K562 (cell line): ENCODE data around the gene PTCRA. TPM values are rescaled to one million over a fixed set of nuclear protein-coding genes. Genes with fewer than 3 reads are reported as not detected.
A peak's percentile ranks its signal among the peaks of the same experiment; 100 is the strongest.

Experiments
- DDX20 ChIP-seq: fragments of 450-650 bp; IDR thresholded peaks from 2 replicates; pipeline ENCODE4 v1.6.1; 2016; ENCODE audit warnings: missing genetic modification characterization, low read depth, mild to moderate bottlenecking, missing compliant biosample characterization, moderate library complexity
- FOXK1 ChIP-seq: sonication (generic); formaldehyde crosslinking; IDR thresholded peaks from 2 replicates; pipeline ENCODE4 v1.8.0; 2022; ENCODE audit warnings: missing genetic modification reagents, mild to moderate bottlenecking, borderline replicate concordance
- MTA2 ChIP-seq: fragments of 450-650 bp; IDR thresholded peaks from 2 replicates; pipeline ENCODE4 v1.6.1; 2016; ENCODE audit warnings: low read depth
- NR1H2 ChIP-seq: sonication (generic); formaldehyde crosslinking; IDR thresholded peaks from 2 replicates; pipeline ENCODE4 v1.4.0; 2020; ENCODE audit warnings: mild to moderate bottlenecking, missing genetic modification reagents
- PREB ChIP-seq: sonication (generic); formaldehyde crosslinking; IDR thresholded peaks from 2 replicates; pipeline ENCODE4 v1.8.1; 2023; ENCODE audit warnings: mild to moderate bottlenecking, missing genetic modification reagents
- SLC30A9 ChIP-seq: fragments of 250-450 bp; sonication (Bioruptor Pico); IDR thresholded peaks from 2 replicates; pipeline ENCODE4 v1.8.0; 2022; ENCODE audit warnings: mild to moderate bottlenecking, moderate library complexity
- SP2 ChIP-seq: IDR thresholded peaks from 2 replicates; pipeline ENCODE4 v1.6.1; 2011; ENCODE audit warnings: mild to moderate bottlenecking, low read depth, low read length, moderate library complexity; ENCODE audit not compliant: poor library complexity, severe bottlenecking; ENCODE audit errors: extremely low read depth
- TEAD1 ChIP-seq, 2 experiments: fragments of 450-650 bp in 1 of 2; sonication (generic) in 1 of 2; formaldehyde crosslinking; IDR thresholded peaks; 2 replicates each; pipeline versions ENCODE4 v1.4.0 to v1.8.0; 2020 to 2022; ENCODE audit warnings: mild to moderate bottlenecking in 2 of 2, missing genetic modification reagents in 1 of 2
- U2AF1 ChIP-seq: fragments of 200-400 bp; formaldehyde crosslinking; optimal IDR thresholded peaks from 2 replicates; pipeline ENCODE3; 2017; ENCODE audit warnings: mild to moderate bottlenecking, low read depth, low read length, moderate library complexity
- USF1 ChIP-seq: sonication (generic); formaldehyde crosslinking; IDR thresholded peaks from 2 replicates; pipeline ENCODE4 v1.9.0; 2022; ENCODE audit warnings: mild to moderate bottlenecking, missing genetic modification reagents
- ZC3H4 ChIP-seq: sonication (generic); formaldehyde crosslinking; IDR thresholded peaks from 2 replicates; pipeline ENCODE4 v1.9.0; 2021; ENCODE audit warnings: missing genetic modification reagents, borderline replicate concordance
- ZFP1 ChIP-seq: fragments of 450-650 bp; formaldehyde crosslinking; IDR thresholded peaks from 2 replicates; pipeline ENCODE4 v1.4.0; 2020; ENCODE audit warnings: mild to moderate bottlenecking, mixed read lengths
- ZFPM2 ChIP-seq: fragments of 250-450 bp; sonication (Bioruptor Pico); IDR thresholded peaks from 2 replicates; pipeline ENCODE4 v1.5.1; 2022; ENCODE audit warnings: mild to moderate bottlenecking
- ZKSCAN3 ChIP-seq: fragments of 250-450 bp; sonication (Bioruptor Pico); IDR thresholded peaks from 2 replicates; pipeline ENCODE4 v1.4.0; 2020
- ZNF561 ChIP-seq: fragments of 450-650 bp; formaldehyde crosslinking; conservative IDR thresholded peaks from 2 replicates; pipeline ENCODE4 v1.4.0; 2020; ENCODE audit warnings: mild to moderate bottlenecking, moderate library complexity
- ZNF57 ChIP-seq: fragments of 450-650 bp; formaldehyde crosslinking; IDR thresholded peaks from 2 replicates; pipeline ENCODE4 v1.4.0; 2020; ENCODE audit warnings: mild to moderate bottlenecking, moderate library complexity
- polyA plus RNA-seq, 8 experiments: library from polyadenylated mRNA; depleted of rRNA in 4 of 8; stranded (reverse) in 5 of 8; unstranded in 3 of 8; fragments of >200 nt; fragmentation: Nextera tagmentation in 2 of 8; fragmentation: Illumina TruSeq in 1 of 8; extraction: Ambion mirVana in 2 of 8; extraction: Trizol in 1 of 8; gene quantifications; 2 replicates each; pipeline versions ENCODE4 v1.2.1 to v1.2.3, GENCODE V29; 2011 to 2014; ENCODE audit warnings: inconsistent platforms in 1 of 8, missing spikeins in 1 of 8
- total RNA-seq, 7 experiments: library from RNA; depleted of rRNA in 6 of 7; stranded (reverse); fragments of >200 nt in 6 of 7; fragmentation: Illumina TruSeq in 2 of 7; extraction: Trizol in 2 of 7; gene quantifications; 2 replicates each; pipeline versions ENCODE4 v1.2.1 to v1.2.3, GENCODE V29; 2011 to 2021; ENCODE audit warnings: low replicate concordance in 1 of 7
- TF ChIP-seq, protein P1 (sequence below): fragments of 450-650 bp; IDR thresholded peaks from 2 replicates; pipeline ENCODE4 v1.6.1; 2016; ENCODE audit warnings: antibody characterized with exemption
- TF ChIP-seq, protein P2 (sequence below), 3 experiments: IDR thresholded peaks in 2 of 3; conservative IDR thresholded peaks in 1 of 3; 2 replicates each; pipeline ENCODE4 v1.5.1; 2011 to 2012; ENCODE audit warnings: low read length in 3 of 3, mild to moderate bottlenecking in 3 of 3, control low read depth in 2 of 3, improper control_type of control experiment in 1 of 3, inconsistent platforms in 1 of 3, low read depth in 1 of 3, mixed read lengths in 1 of 3, moderate library complexity in 1 of 3; ENCODE audit not compliant: insufficient read depth in 2 of 3
- TF ChIP-seq, protein P3 (sequence below), 2 experiments: IDR thresholded peaks in 1 of 2; conservative IDR thresholded peaks in 1 of 2; 2 replicates each; pipeline ENCODE4 v1.6.1; 2016; ENCODE audit warnings: low read depth in 2 of 2, mild to moderate bottlenecking in 1 of 2, missing compliant biosample characterization in 1 of 2, missing genetic modification characterization in 1 of 2, moderate library complexity in 1 of 2

PTCRA gene
- total and polyA plus RNA-seq, 9 of the 15 experiments (the other 6 are each of a cell fraction or from before 2014, with no cell fraction given), result 0.21 TPM; not detected in 8

DNA sequence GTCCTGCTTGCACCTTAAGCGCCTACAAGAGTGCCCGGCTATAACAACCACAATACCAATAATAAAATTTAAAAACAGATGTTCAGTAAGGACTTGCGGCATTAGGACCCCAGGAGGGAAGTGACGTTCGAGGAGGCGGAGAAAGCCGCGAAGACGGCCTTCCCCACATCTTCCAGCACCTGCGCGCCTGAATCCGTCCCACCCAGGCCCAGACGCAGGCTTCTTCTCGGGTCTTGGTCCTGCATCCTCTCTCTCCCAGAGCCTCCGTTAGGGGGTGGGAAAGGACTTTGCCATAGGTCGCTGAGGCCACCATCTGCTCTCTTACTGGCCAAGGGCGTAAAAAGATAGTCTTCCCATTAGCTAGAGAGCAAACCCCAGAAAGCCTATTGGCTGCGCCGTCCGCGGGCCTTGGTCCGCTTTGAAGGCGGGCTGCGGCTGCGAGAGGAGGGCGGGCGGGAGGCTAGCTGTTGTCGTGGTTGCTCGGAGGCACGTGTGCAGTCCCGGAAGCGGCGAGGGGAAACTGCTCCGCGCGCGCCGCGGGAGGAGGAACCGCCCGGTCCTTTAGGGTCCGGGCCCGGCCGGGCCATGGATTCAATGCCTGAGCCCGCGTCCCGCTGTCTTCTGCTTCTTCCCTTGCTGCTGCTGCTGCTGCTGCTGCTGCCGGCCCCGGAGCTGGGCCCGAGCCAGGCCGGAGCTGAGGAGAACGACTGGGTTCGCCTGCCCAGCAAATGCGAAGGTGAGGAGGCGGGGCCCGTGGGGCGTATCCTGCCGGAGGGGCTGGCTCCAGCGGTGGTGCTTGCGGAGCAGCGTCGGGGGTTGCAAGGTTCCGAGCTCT lies 13.3 kb downstream of the PTCRA start, which contains the start of gene CNPY3 (continued):
- TF ChIP-seq, protein P1, sequence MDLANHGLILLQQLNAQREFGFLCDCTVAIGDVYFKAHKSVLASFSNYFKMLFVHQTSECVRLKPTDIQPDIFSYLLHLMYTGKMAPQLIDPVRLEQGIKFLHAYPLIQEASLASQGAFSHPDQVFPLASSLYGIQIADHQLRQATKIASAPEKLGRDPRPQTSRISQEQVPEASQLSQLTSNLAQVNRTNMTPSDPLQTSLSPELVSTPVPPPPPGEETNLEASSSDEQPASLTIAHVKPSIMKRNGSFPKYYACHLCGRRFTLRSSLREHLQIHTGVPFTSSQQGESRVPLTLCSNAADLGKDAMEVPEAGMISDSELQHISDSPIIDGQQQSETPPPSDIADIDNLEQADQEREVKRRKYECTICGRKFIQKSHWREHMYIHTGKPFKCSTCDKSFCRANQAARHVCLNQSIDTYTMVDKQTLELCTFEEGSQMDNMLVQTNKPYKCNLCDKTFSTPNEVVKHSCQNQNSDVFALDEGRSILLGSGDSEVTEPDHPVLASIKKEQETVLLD, result peak; percentile 33; the same call in 1 of the 2 replicates
- TF ChIP-seq U2AF1 (peak; percentile 61), ZNF57 (CRISPR knock-in tag) (no peak), USF1 (CRISPR knock-in tag) (peak; percentile 96), FOXK1 (CRISPR knock-in tag) (peak; percentile 67), MTA2 (no peak), SP2 (peak; percentile 76), NR1H2 (no peak), ZKSCAN3 (CRISPR knock-in tag) (no peak), ZC3H4 (no peak), ZFPM2 (CRISPR knock-in tag) (0 out of 2 replicates have a peak, but pooled peaks have one; percentile 48), ZFP1 (CRISPR knock-in tag) (no peak), ZNF561 (CRISPR knock-in tag) (no peak), PREB (CRISPR knock-in tag) (no peak), SLC30A9 (CRISPR knock-in tag) (no peak), DDX20 (no peak), TEAD1 (CRISPR knock-in tag; IDR thresholded peaks at IDR 0.05) (peak in 1 of 2 experiments; percentile 68; a peak in 3 of 4 replicates)
- TF ChIP-seq, protein P2, sequence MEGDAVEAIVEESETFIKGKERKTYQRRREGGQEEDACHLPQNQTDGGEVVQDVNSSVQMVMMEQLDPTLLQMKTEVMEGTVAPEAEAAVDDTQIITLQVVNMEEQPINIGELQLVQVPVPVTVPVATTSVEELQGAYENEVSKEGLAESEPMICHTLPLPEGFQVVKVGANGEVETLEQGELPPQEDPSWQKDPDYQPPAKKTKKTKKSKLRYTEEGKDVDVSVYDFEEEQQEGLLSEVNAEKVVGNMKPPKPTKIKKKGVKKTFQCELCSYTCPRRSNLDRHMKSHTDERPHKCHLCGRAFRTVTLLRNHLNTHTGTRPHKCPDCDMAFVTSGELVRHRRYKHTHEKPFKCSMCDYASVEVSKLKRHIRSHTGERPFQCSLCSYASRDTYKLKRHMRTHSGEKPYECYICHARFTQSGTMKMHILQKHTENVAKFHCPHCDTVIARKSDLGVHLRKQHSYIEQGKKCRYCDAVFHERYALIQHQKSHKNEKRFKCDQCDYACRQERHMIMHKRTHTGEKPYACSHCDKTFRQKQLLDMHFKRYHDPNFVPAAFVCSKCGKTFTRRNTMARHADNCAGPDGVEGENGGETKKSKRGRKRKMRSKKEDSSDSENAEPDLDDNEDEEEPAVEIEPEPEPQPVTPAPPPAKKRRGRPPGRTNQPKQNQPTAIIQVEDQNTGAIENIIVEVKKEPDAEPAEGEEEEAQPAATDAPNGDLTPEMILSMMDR (IDR thresholded peaks at IDR 0.05 in 2 of 3, conservative IDR thresholded peaks at IDR 0.05 in 1 of 3; ENCODE audit: insufficient read depth in 2 of 3, low read depth in 1 of 3, low read length in 3 of 3), result peak in 2 of 3 experiments; percentile 15 to 36; a peak in 2 of 6 replicates
- TF ChIP-seq, protein P3, sequence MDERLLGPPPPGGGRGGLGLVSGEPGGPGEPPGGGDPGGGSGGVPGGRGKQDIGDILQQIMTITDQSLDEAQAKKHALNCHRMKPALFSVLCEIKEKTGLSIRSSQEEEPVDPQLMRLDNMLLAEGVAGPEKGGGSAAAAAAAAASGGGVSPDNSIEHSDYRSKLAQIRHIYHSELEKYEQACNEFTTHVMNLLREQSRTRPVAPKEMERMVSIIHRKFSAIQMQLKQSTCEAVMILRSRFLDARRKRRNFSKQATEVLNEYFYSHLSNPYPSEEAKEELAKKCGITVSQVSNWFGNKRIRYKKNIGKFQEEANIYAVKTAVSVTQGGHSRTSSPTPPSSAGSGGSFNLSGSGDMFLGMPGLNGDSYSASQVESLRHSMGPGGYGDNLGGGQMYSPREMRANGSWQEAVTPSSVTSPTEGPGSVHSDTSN (CRISPR knock-in tag; IDR thresholded peaks at IDR 0.05; ENCODE audit: low read depth), result no peak
- TF ChIP-seq, protein P3 (tag; conservative IDR thresholded peaks at IDR 0.05; ENCODE audit: low read depth), result no peak
